Keratinocyte (primary cell): Measurements from ENCODE around the gene SLC7A7. TPM values are rescaled to one million over a fixed set of nuclear protein-coding genes. Genes with fewer than 3 reads are reported as not detected.

ENCODE experiments used
- DNase-seq: peaks from one replicate; pipeline ENCODE4 v3.0.0-alpha.2; 2011; ENCODE audit warnings: low read depth, missing footprints, low spot score
- FAIRE-seq: peaks from 2 replicates; lab custom pipeline; 2011; peaks lifted over from hg19 to GRCh38; lab: Jason Lieb, UNC
- H2AFZ ChIP-seq: 2 replicates; pipeline ENCODE4 v1.6.0; 2012; ENCODE audit warnings: low read length, control low read depth, inconsistent platforms; ENCODE audit not compliant: control insufficient read depth
- H3K27ac ChIP-seq: 2 replicates; pipeline ENCODE4 v1.5.1; 2011; ENCODE audit warnings: low read length; ENCODE audit not compliant: control insufficient read depth, insufficient read depth
- H3K27me3 ChIP-seq: 3 replicates; pipeline ENCODE4 v1.6.0; 2011; ENCODE audit warnings: low read length; ENCODE audit not compliant: control insufficient read depth, insufficient read depth; ENCODE audit errors: extremely low read depth
- H3K36me3 ChIP-seq, 2 experiments: 2 replicates in 1 of 2; 3 replicates in 1 of 2; pipeline ENCODE4 v1.5.1; 2011; ENCODE audit warnings: low read length in 2 of 2, mild to moderate bottlenecking in 1 of 2; ENCODE audit not compliant: control insufficient read depth in 2 of 2, insufficient read depth in 2 of 2; ENCODE audit errors: extremely low read depth in 1 of 2
- H3K4me1 ChIP-seq: 3 replicates; pipeline ENCODE4 v1.5.1; 2011; ENCODE audit warnings: low read length; ENCODE audit not compliant: control insufficient read depth, insufficient read depth; ENCODE audit errors: extremely low read depth
- H3K4me2 ChIP-seq: 3 replicates; pipeline ENCODE4 v1.6.0; 2011; ENCODE audit warnings: low read depth, low read length; ENCODE audit not compliant: control insufficient read depth, insufficient read depth; ENCODE audit errors: extremely low read depth
- H3K4me3 ChIP-seq, 3 experiments: fragments of 200-600 bp in 1 of 3; sonication (generic) in 1 of 3; 2 replicates in 2 of 3; 3 replicates in 1 of 3; pipeline ENCODE4 v1.5.1; 2011 to 2016; ENCODE audit warnings: low read length in 3 of 3, mild to moderate bottlenecking in 3 of 3, control low read depth in 2 of 3, inconsistent platforms in 1 of 3, low read depth in 1 of 3, mixed read lengths in 1 of 3, mixed run types in 1 of 3, moderate library complexity in 1 of 3; ENCODE audit not compliant: control insufficient read depth in 2 of 3, insufficient read depth in 2 of 3; ENCODE audit errors: extremely low read depth in 1 of 3
- H3K79me2 ChIP-seq: 2 replicates; pipeline ENCODE4 v1.6.0; 2012; ENCODE audit warnings: low read length; ENCODE audit not compliant: control insufficient read depth, insufficient read depth
- H3K9ac ChIP-seq: 3 replicates; pipeline ENCODE4 v1.6.0; 2011; ENCODE audit warnings: low read length; ENCODE audit not compliant: control insufficient read depth, insufficient read depth; ENCODE audit errors: extremely low read depth
- H3K9me1 ChIP-seq: 3 replicates; pipeline ENCODE4 v1.6.0; 2011; ENCODE audit warnings: low read length; ENCODE audit not compliant: control insufficient read depth, insufficient read depth; ENCODE audit errors: extremely low read depth
- H3K9me3 ChIP-seq: 2 replicates; pipeline ENCODE4 v1.5.1; 2012; ENCODE audit warnings: low read depth, low read length; ENCODE audit not compliant: control insufficient read depth
- H4K20me1 ChIP-seq: 3 replicates; pipeline ENCODE4 v1.6.0; 2011; ENCODE audit warnings: low read length; ENCODE audit not compliant: control insufficient read depth, insufficient read depth; ENCODE audit errors: extremely low read depth
- CTCF ChIP-seq, 3 experiments: IDR thresholded peaks in 1 of 3; conservative IDR thresholded peaks in 1 of 3; optimal IDR thresholded peaks in 1 of 3; 2 replicates in 2 of 3; 3 replicates in 1 of 3; pipeline versions ENCODE3 to v1.5.1; 2011; ENCODE audit warnings: low read length in 3 of 3, mild to moderate bottlenecking in 3 of 3, moderate library complexity in 2 of 3, control low read depth in 1 of 3, inconsistent platforms in 1 of 3; ENCODE audit not compliant: insufficient read depth in 2 of 3; ENCODE audit errors: extremely low read depth in 1 of 3
- EZH2 ChIP-seq: IDR thresholded peaks from one replicate; pipeline ENCODE4 v1.6.1; 2012; ENCODE audit warnings: inconsistent platforms, mild to moderate bottlenecking, low read length, moderate library complexity
- dilution Hi-C: fragments of 300-500 bp; cut with MboI; formaldehyde crosslinking; loops from one replicate; pipeline ENCODE4 v1.7.0; 2020; ENCODE audit warnings: low sequenced_read_pairs; ENCODE audit not compliant: extremely low pct_ligation_motif_present
- polyA plus RNA-seq, 5 experiments: library from polyadenylated mRNA; depleted of rRNA in 3 of 5; stranded (reverse) in 3 of 5; stranded (forward) in 1 of 5; unstranded in 1 of 5; fragments of >200 nt; gene quantifications; 1 replicate in 1 of 5; 2 replicates in 3 of 5; 3 replicates in 1 of 5; pipeline versions ENCODE4 v1.2.1 to v1.2.3, GENCODE V29; 2011 to 2012; ENCODE audit warnings: missing spikeins in 2 of 5, low read depth in 1 of 5, low replicate concordance in 1 of 5

SLC7A7 gene
- polyA plus RNA-seq, 1 donor (not counting 4 experiments of a cell fraction or from before 2014, with no cell fraction given) = 0.20 TPM

DNA sequence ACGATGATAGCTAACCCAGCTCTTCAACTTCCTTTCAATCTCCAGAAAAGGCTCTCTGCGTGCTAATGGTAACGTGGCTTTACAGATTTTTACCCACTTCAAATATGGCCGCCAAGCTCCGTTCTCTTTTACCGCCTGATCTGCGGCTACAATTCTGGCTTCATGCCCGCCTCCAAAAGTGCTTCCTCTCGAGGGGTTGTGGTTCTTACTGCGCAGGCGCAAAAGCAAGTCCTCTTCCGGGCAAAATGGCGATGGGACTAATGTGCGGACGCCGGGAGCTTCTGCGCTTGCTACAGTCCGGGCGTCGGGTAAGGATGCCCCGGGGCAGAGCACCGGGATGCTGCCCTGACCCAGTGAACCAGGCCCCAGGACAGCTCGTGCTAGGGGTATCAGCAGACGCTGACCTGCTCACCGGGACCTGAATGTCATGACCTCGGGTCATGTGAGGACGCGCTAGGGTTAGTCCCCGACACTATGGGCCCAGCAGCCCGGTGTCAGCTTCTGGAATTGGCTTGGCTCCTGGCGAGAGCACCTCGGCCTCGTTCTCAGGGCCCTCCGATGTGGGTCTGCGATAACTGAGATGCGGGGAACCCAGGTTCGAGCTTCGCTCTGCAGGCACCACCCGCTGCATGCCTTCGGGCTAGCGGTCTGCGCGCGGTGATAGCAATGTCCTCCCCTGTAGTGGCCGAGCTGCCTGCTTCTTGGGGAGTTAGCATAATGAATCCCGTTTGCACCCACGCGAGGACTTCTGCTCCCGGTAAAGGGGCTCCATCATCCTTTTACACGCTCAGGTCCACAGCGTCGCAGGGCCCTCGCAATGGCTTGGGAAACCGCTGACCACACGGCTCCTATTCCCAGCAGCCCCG lies 48.5 kb downstream of the SLC7A7 start, which contains the start of gene OXA1L:
Gene OXA1L (plus strand): TSS at position 232 of the 866 bp plus-strand sequence. CDS start 14 bp downstream, at position 246.
- Histone ChIP-seq H3K4me1 (peaks cover 16% of the 10 kb centered on the region), H3K27ac (peak within 1 kb of the TSS; percentile 97), H3K36me3 (peaks cover 22 to 27% of the 10 kb centered on the region in 2 experiments), H4K20me1 (no peaks in the 10 kb centered on the region), H2AFZ (peak within 1 kb of the TSS; percentile 99), H3K79me2 (peaks cover 24% of the 10 kb centered on the region), H3K9me1 (no peaks in the 10 kb centered on the region), H3K9me3 (no peaks in the 10 kb centered on the region), H3K4me3 (peak within 1 kb of the TSS; percentile 80 to 93 (median 82)), H3K27me3 (no peaks in the 10 kb centered on the region), H3K9ac (peak within 1 kb of the TSS; percentile 93), H3K4me2 (peak within 1 kb of the TSS; percentile 90)
- TF ChIP-seq EZH2 (no peak), CTCF (optimal IDR thresholded peaks at IDR 0.05 in 1 of 3, IDR thresholded peaks at IDR 0.05 in 1 of 3, conservative IDR thresholded peaks at IDR 0.05 in 1 of 3; ENCODE audit: extremely low read depth in 1 of 3, insufficient read depth in 2 of 3, low read length in 3 of 3) (no peak)
- dilution Hi-C loops = no loop called here
- peak; percentile 88 for DNase-seq
- FAIRE-seq = peak; percentile 90

DNA sequence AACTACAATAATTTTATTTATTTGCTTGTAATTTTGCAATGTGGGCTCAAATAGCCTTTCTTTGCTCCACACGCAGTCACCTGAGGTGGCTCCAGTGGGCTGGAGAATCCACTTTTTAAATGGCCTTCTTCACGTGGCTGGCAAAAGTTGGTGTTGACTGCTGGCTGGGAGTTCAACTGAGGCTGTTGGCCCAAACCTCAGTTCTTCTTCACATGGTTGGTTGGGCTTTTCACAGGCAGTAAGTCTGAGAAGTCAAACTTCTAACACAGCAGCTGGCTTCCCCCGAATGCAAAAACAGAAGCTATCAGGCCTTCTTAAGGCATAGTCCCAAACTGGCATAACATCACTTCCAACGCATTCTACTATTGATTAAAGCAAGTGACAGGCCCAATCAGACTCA lies 50.9 kb downstream of the SLC7A7 start:
- Histone ChIP-seq H3K4me1 (peaks cover 16% of the 10 kb centered on the region), H2AFZ (no peak overlapping the region), H3K27me3 (no peaks in the 10 kb centered on the region), H3K36me3 (peaks cover 3 to 10% of the 10 kb centered on the region in 2 experiments), H4K20me1 (no peaks in the 10 kb centered on the region), H3K9me1 (no peaks in the 10 kb centered on the region), H3K27ac (no peak overlapping the region), H3K4me3 (no peak overlapping the region), H3K9me3 (no peaks in the 10 kb centered on the region), H3K79me2 (peaks cover 24% of the 10 kb centered on the region), H3K9ac (no peak overlapping the region), H3K4me2 (no peak overlapping the region)
- TF ChIP-seq CTCF (optimal IDR thresholded peaks at IDR 0.05 in 1 of 3, IDR thresholded peaks at IDR 0.05 in 1 of 3, conservative IDR thresholded peaks at IDR 0.05 in 1 of 3; ENCODE audit: extremely low read depth in 1 of 3, insufficient read depth in 2 of 3, low read length in 3 of 3) = no peak
- TF ChIP-seq EZH2 = no peak
- dilution Hi-C loops = no loop called here
- DNase-seq = no peak
- no peak for FAIRE-seq
